ENCODE results near the gene TSPAN12. TPM values are rescaled to one million over a fixed set of nuclear protein-coding genes. Genes with fewer than 3 reads are reported as not detected.

The TSPAN12 gene
- total RNA-seq, 1 experiment from 2014 or later: not detected

DNA sequence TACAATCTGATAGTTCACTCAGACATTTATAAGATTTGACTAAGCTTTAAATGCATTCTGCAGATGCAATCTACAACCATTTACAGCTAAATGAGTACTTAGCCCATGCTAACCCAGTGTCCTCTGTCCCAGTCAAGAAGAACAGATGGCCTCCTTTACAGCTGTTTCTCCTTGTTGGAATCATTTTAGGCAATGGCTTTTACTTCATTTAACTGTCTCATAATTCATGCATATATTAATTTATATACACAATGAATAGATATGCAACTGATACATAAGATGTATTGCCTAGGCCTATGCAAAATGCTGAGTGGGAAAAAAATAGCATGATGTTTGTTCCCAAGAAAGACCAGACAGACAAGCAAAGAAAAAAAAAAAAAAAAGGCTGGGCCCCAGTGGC, 82.2 kb downstream of the TSPAN12 start:
- CTCF ChIA-PET: interaction anchor here (0.6 to 1.4 kb wide), 2 partner anchors 17 to 36 kb away, joined by 4 to 5 read pairs; no protein-coding TSS in a partner anchor
- H3K9me3 Mint-ChIP-seq (ENCODE audit: unreplicated experiment): no peaks in the 10 kb centered on the region
- H3K4me3 Mint-ChIP-seq (ENCODE audit: unreplicated experiment): no peak overlapping the region
- peaks cover 28% of the 10 kb centered on the region for H3K27me3 Mint-ChIP-seq (ENCODE audit: insufficient read depth, unreplicated experiment)
- BruUV-seq (replicated peaks): no TSS peak
- H3K36me3 Mint-ChIP-seq (ENCODE audit: insufficient read depth, unreplicated experiment): no peaks in the 10 kb centered on the region
- TF ChIP-seq, protein P1, sequence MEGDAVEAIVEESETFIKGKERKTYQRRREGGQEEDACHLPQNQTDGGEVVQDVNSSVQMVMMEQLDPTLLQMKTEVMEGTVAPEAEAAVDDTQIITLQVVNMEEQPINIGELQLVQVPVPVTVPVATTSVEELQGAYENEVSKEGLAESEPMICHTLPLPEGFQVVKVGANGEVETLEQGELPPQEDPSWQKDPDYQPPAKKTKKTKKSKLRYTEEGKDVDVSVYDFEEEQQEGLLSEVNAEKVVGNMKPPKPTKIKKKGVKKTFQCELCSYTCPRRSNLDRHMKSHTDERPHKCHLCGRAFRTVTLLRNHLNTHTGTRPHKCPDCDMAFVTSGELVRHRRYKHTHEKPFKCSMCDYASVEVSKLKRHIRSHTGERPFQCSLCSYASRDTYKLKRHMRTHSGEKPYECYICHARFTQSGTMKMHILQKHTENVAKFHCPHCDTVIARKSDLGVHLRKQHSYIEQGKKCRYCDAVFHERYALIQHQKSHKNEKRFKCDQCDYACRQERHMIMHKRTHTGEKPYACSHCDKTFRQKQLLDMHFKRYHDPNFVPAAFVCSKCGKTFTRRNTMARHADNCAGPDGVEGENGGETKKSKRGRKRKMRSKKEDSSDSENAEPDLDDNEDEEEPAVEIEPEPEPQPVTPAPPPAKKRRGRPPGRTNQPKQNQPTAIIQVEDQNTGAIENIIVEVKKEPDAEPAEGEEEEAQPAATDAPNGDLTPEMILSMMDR (IDR thresholded peaks at IDR 0.05; ENCODE audit: unreplicated experiment): no peak
- intact Hi-C loops (cut with micrococcal nuclease): no loop called here
- H3K4me1 Mint-ChIP-seq (ENCODE audit: insufficient read depth, unreplicated experiment): no peaks in the 10 kb centered on the region
- no peak overlapping the region for H3K27ac Mint-ChIP-seq (ENCODE audit: low read depth, unreplicated experiment)
- POLR2A ChIA-PET: no interaction called here
- no peak for DNase-seq (ENCODE audit: unreplicated experiment)

DNA sequence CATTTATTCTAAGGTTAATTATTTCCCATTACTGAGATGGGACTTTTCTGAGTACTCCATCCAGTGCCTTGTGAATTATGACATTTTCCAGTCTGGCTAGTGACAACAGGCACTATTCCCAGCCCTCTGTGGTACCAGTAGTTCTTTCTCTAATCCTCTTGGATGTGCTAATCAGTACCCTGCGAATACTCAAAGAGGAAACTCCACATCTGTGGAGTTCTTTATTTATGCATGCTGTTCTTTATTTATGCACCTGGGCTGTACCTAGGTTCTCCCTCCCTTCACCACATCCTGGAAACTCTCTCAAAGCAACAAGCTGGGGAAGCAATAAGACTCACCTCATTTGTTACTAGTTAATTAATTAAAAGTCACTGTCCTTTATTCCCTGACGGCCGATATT, 83.5 kb downstream of the TSPAN12 start:
- no TSS peak for BruUV-seq (replicated peaks)
- ChIA-PET CTCF (no interaction called here), POLR2A (no interaction called here)
- Mint-ChIP-seq H3K27me3 (ENCODE audit: insufficient read depth, unreplicated experiment) (peaks cover 41% of the 10 kb centered on the region), H3K4me3 (ENCODE audit: unreplicated experiment) (no peak overlapping the region), H3K4me1 (ENCODE audit: insufficient read depth, unreplicated experiment) (no peaks in the 10 kb centered on the region), H3K36me3 (ENCODE audit: insufficient read depth, unreplicated experiment) (no peaks in the 10 kb centered on the region), H3K9me3 (ENCODE audit: unreplicated experiment) (no peaks in the 10 kb centered on the region), H3K27ac (ENCODE audit: low read depth, unreplicated experiment) (no peak overlapping the region)
- TF ChIP-seq, protein P1 (IDR thresholded peaks at IDR 0.05; ENCODE audit: unreplicated experiment): no peak
- intact Hi-C loops (cut with micrococcal nuclease): no loop called here
- no peak for DNase-seq (ENCODE audit: unreplicated experiment)

DNA sequence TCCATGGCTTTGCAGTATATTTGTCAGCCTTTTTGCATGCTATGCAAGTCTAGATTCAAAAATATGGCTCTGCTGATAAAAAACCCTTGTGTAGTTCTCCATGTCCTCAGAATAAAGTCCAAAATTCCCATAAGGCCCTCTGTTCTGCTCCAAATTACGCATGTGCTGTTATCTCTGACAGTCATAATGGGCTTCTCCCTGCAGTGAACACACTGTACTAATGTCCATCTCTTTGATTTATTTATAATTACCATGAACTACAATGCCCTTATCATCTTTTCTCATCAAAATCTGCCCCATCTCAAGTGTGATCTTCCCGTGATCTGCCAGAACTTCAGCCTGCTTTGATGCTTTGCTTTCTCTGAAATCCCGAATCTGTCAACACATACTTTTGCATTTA, 87.7 kb downstream of the TSPAN12 start:
- H3K27me3 Mint-ChIP-seq (ENCODE audit: insufficient read depth, unreplicated experiment): peaks cover 66% of the 10 kb centered on the region
- H3K4me3 Mint-ChIP-seq (ENCODE audit: unreplicated experiment): no peak overlapping the region
- intact Hi-C loops (cut with micrococcal nuclease): no loop called here
- ChIA-PET CTCF (no interaction called here), POLR2A (no interaction called here)
- no peaks in the 10 kb centered on the region for H3K4me1 Mint-ChIP-seq (ENCODE audit: insufficient read depth, unreplicated experiment)
- no TSS peak for BruUV-seq (replicated peaks)
- H3K9me3 Mint-ChIP-seq (ENCODE audit: unreplicated experiment): no peaks in the 10 kb centered on the region
- TF ChIP-seq, protein P1 (IDR thresholded peaks at IDR 0.05; ENCODE audit: unreplicated experiment): no peak
- no peaks in the 10 kb centered on the region for H3K36me3 Mint-ChIP-seq (ENCODE audit: insufficient read depth, unreplicated experiment)
- DNase-seq (ENCODE audit: unreplicated experiment): no peak
- no peak overlapping the region for H3K27ac Mint-ChIP-seq (ENCODE audit: low read depth, unreplicated experiment)

DNA sequence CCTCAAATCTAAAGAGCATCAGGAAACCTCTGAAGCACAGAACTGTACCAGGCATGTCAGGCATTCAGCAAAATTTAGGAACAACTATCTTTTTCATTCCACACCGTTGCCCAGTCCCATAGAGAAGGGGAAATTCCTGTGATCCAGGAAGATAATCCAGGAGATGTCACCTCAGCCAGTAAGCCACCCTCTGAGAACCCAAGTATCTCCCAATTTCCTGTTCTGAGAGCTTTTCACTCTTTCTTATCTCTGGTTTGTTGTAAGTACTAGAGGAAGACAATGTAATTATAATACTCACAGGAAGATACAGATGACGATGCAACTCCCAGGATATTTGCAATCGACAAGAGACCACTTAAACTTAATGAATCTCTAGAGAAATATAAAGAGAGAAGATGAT, 97.1 kb downstream of the TSPAN12 start:
- no TSS peak for BruUV-seq (replicated peaks)

More for the DNA sequence above, 97.1 kb downstream of the TSPAN12 start:
- Mint-ChIP-seq H3K27ac (ENCODE audit: low read depth, unreplicated experiment) (no peak overlapping the region), H3K27me3 (ENCODE audit: insufficient read depth, unreplicated experiment) (peaks cover 53% of the 10 kb centered on the region), H3K36me3 (ENCODE audit: insufficient read depth, unreplicated experiment) (no peaks in the 10 kb centered on the region), H3K9me3 (ENCODE audit: unreplicated experiment) (no peaks in the 10 kb centered on the region), H3K4me3 (ENCODE audit: unreplicated experiment) (no peak overlapping the region), H3K4me1 (ENCODE audit: insufficient read depth, unreplicated experiment) (no peaks in the 10 kb centered on the region)
- DNase-seq (ENCODE audit: unreplicated experiment): no peak
- ChIA-PET CTCF (interaction anchor here (1.2 kb wide), 1 partner anchor 180 kb away, joined by 3 read pairs; no protein-coding TSS in a partner anchor), POLR2A (interaction anchor here (0.7 kb wide), 1 partner anchor 178 kb away, joined by 3 read pairs; no protein-coding TSS in a partner anchor)
- intact Hi-C loops (cut with micrococcal nuclease): no loop called here
- TF ChIP-seq, protein P1 (IDR thresholded peaks at IDR 0.05; ENCODE audit: unreplicated experiment): no peak
